Measurements from ENCODE around the gene NAA80. TPM values are rescaled to one million over a fixed set of nuclear protein-coding genes. Genes with fewer than 3 reads are reported as not detected.

The NAA80 gene
- total RNA-seq, 1 experiment from 2014 or later: 6.0 TPM

GRCh38 chr3:50279255-50280016 lies 19.8 kb downstream of the NAA80 start:
- no peak overlapping the region for H3K4me3 Mint-ChIP-seq

More at GRCh38 chr3:50279255-50280016, 19.8 kb downstream of the NAA80 start:
- H3K9me3 ChIP-seq (ENCODE audit: control insufficient read depth, low read depth, low read length): no peaks in the 10 kb centered on the region
- H2BK5ac ChIP-seq (ENCODE audit: insufficient read length, low read length): no peak overlapping the region
- no peaks in the 10 kb centered on the region; a peak in 1 of 7 replicates for H3K36me3 Mint-ChIP-seq (ENCODE audit: insufficient read depth in 1 of 3, low read depth in 3 of 3)
- no peak overlapping the region for H2BK15ac ChIP-seq (ENCODE audit: low read depth, low read length)
- no peak overlapping the region for H3K27ac ChIP-seq (ENCODE audit: insufficient read length, low read depth, low read length)
- no peaks in the 10 kb centered on the region for H4K20me1 ChIP-seq (ENCODE audit: control insufficient read depth, insufficient read depth, insufficient read length)
- H2AK5ac ChIP-seq (ENCODE audit: insufficient read length, low read length): no peak overlapping the region
- H3K14ac ChIP-seq (ENCODE audit: insufficient read depth, low read length): no peak overlapping the region
- H3K79me1 ChIP-seq (ENCODE audit: insufficient read depth, low read depth, low read length, poor library complexity, severe bottlenecking): no peaks in the 10 kb centered on the region
- H3K27me3 Mint-ChIP-seq (ENCODE audit: low read depth): peaks cover 45% of the 10 kb centered on the region
- H3K4me1 ChIP-seq (ENCODE audit: insufficient read depth, low read length): no peaks in the 10 kb centered on the region
- TF ChIP-seq CTCF (conservative IDR thresholded peaks at IDR 0.05): no peak
- no peak overlapping the region for H2BK120ac ChIP-seq (ENCODE audit: low read depth, low read length, poor library complexity, severe bottlenecking)
- peak overlapping the region in 1 of 3 experiments; percentile 34; a peak in 1 of 7 replicates for H3K27ac Mint-ChIP-seq
- DNase-seq: no peak
- no peak overlapping the region for H3K56ac ChIP-seq (ENCODE audit: insufficient read length, low read depth, low read length)
- H2BK20ac ChIP-seq (ENCODE audit: low read depth, low read length, poor library complexity, severe bottlenecking): no peak overlapping the region
- H4K5ac ChIP-seq (ENCODE audit: insufficient read length, low read depth, low read length): no peak overlapping the region
- H2BK12ac ChIP-seq (ENCODE audit: insufficient read length, low read depth, low read length): no peak overlapping the region
- no peak overlapping the region for H3K4ac ChIP-seq (ENCODE audit: low read depth, low read length)
- no peak overlapping the region for H3T11ph ChIP-seq (ENCODE audit: low read length)
- H3K23me2 ChIP-seq (ENCODE audit: insufficient read length, low read depth, low read length, poor library complexity, severe bottlenecking): peaks cover 6% of the 10 kb centered on the region
- H3K27me3 ChIP-seq (ENCODE audit: insufficient read depth, low read length): peaks cover 3% of the 10 kb centered on the region; the same call in 1 of the 2 replicates
- no peaks in the 10 kb centered on the region for H3K9me3 Mint-ChIP-seq
- H3K23ac ChIP-seq (ENCODE audit: insufficient read length, low read depth, low read length): no peak overlapping the region
- H4K91ac ChIP-seq (ENCODE audit: insufficient read length, low read depth, low read length): no peak overlapping the region
- H3K18ac ChIP-seq (ENCODE audit: insufficient read length, low read depth, low read length): no peak overlapping the region
- no peak overlapping the region for H2AFZ ChIP-seq (ENCODE audit: low read length)
- no CpG with 5 or more reads among the region's 8 CpGs for WGBS (ENCODE audit: extremely low coverage, insufficient read length, low lambda C conversion rate)
- no peaks in the 10 kb centered on the region for H3K79me2 ChIP-seq (ENCODE audit: insufficient read depth, low read length)
- peaks cover 15 to 17% of the 10 kb centered on the region in 2 experiments for H3K4me1 Mint-ChIP-seq
- H3K9ac ChIP-seq (ENCODE audit: extremely low read depth, insufficient read length, low read length): no peak overlapping the region
- no peak overlapping the region for H4K8ac ChIP-seq (replicated peaks; ENCODE audit: insufficient read length, low read depth, low read length)
- H3K4me2 ChIP-seq (ENCODE audit: insufficient read depth, insufficient read length, low read length): no peak overlapping the region

All from H9 (cell line).